ELF-1 (cell line): ENCODE measurements around the gene ARHGAP12.

Experiments
- DNase-seq: peaks from one replicate; pipeline ENCODE4 v3.0.0-alpha.2; 2016; ENCODE audit warnings: low read depth, low spot score

Gene ARHGAP12

DNA sequence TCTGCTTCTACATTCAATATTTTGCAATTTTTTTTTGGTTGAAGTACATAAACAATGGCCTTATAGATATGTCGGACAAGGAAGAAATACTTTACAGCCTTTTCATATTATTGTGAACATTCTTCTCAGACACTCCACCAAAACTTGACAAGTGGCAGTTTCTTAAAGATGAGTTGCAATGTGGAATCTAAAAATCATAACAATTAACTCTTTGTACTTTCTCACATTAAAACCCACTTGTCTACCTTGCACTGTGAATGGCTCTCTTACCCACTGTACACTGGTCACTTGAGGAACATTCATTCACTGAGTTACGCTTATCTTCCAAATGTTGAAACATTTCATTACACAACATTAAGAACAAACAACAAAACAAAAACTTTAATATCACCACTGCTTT, 44.2 kb downstream of the ARHGAP12 start:
- DNase-seq: no peak

DNA sequence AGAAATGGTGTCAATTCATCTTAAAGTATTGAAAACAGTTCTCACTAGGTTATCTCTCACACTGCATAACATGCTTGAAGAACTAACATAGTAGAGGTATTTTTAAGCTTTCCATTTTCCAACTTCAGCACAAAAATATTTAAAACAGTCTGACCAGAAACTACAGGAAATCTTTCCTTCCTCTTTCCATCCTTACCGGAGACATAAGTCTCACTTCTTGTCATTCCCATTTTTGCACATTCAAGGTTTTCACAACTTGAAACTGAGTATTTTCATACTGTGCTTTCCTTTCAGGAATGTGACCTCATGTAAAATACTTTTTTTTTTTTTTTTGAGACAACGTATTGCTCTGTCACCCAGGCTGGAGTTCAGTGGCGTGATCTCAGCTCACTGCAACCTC, 45.2 kb downstream of the ARHGAP12 start:
- DNase-seq: no peak

DNA sequence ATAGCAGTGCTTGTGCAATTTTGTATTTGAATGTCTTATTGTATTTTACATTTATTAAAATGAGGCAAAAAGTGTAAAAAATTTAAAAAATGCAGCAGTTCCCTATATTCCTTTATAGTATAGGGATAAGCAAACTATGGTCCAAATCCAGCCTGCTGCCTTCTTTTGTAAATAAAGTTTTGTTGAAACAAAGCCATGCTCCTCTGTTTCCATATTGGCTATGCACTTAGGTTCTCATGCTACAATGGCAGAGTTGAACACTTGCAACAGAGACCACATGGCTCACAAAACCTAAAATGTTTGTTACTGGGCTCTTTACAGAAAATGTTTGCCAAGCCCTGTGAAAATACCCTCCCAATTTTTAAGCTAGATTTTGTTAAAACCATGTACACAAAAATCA, 50.1 kb downstream of the ARHGAP12 start:
- no peak for DNase-seq

DNA sequence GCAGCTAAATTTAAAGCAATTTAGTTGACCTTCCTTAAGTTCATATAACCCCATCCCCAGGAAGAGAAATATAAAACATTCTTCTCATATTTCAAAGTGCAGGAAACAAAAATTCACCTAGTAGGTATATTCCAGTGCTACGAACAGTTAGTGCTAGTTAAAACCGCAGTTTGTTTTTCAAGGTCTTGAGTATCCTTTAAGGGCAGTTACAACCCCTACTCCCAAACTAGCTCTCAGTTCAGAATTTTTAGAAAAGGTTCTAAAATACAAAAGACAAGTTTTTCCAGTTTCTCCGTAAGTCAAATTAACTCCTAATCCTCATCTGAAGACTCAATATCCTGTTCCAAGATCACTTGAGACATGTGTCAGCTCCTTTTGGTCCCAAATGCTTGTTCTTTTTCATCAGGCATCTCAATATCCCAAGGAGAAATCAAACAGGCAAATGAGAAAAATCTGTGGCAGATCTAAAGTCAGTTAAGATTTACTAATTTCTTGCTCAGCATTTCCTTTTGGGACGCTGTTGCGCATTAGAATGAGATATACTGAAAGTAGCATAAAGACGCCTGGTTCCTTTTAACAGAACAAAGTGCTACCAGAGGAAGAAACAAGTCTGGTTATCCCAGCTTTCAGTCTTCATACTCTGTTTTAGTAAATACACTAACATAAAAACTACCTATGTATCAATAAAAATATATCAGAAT, 51.8 kb downstream of the ARHGAP12 start:
- no peak for DNase-seq

GRCh38 chr10:31875608-31876007, 53.0 kb downstream of the ARHGAP12 start:
- no peak for DNase-seq

- no peak for DNase-seq
Measured at GRCh38 chr10:31873724-31874123, 54.9 kb downstream of the ARHGAP12 start.

DNA sequence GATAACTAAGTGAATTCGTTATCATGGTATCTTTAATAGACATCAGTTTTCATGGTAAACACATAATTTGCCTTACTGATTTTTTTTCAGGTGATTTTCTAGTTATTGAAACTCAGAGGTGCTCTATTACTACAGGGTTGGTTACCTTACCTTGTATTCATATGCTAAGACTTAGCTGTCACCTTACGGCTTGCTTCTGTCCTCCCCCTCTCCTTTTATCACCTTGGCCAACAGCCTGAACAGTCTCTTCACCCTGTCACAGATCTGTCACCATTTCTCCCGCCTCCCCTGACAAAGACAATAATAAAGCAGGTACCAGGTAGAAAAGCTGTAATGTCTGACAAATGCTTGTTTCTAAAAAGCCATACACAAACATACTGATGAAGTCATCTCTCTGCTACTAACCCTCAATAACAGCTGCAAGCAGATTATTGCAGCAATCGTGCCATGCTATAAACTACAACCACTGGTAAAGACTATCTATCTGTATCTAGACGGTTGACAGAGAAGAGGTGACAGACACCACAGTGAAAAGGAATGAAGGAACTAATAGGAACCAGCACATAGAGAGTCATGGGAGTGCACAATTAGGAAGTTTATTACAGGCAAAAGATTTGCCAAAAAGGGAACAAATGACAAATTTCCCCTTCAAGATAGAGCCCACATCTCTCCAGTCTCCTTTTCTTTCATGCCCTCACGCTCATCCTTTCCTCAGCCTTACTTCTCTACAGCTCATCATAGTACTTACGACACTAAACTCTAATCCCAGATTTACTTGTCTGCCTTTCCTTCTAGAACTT, 57.2 kb downstream of the ARHGAP12 start:
- no peak for DNase-seq

DNA sequence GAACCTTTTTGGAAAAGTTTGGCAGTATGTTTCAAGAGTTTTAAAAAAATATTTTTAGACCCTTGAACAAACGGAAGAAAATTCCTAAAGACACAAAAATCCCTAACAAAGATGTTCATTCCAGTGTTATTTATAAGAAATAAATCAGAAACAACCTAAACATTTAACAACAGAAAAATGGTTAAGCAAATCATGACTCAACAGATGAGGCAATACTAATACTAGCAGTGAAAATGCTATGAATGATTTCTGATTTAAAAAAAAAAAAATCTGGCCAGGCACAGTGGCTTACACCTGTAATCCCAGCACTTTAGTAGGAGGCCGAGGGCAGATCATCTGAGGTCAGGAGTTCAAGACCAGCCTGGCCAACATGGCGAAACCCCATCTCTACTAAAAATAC, 61.0 kb downstream of the ARHGAP12 start:
- DNase-seq: no peak

DNA sequence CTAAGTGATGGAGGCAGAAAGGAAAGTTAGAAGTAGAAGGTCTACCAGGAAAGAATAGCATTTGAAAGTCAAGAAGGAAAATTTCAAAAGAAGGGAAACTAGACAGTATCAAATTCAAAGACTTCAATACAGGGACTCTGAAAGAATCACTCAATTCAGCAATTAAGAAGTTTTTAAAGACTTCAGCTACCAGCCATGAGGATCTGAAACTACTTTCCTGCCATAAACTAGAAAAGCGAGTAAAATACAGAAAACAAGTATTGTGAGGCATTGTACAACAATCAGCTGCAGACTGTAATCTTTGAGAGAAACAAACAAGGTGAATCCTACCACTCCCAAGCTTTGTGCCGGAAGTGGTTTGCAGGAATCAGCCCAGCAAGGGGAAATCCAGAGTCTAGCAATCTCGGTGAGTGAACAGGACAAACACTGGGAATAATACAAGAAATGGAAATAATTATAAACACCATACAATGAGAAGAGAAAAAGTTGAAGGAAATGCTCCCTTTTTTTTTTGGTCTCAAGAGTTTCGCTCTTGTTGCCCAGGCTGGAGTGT, 62.4 kb downstream of the ARHGAP12 start:
- no peak for DNase-seq

DNA sequence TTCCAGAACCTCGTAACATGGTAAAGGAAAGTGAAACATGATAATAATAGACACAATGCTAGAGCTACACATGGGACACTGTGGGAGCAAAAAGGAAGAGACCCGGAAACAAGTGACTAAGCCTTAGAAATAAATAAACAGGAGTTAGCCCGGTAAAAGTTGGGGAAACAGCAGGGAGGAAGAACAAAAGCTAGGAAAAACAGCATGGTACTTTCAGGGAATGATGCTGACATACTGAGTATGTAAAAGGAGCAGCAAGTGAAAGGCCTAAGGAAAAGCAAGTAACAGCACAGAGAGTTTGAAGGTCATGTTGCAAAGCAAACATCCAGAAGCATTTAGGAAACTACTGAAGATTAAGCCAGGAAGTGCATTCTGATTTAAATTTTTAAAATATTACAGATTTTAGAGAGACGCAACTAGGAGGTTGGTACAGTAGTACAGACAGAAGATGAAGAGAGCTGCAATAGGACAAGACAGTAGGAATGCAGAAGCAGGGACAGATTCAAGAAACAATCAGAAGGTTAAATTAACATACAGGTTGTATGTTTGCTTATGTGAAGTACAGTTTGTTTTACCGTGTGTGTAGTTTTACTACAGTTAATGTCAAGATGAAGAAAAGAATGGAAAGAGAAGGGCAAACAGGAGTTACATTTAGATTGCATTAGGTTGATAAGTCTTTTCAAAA, 63.7 kb downstream of the ARHGAP12 start:
- DNase-seq: peak; percentile 30

DNA sequence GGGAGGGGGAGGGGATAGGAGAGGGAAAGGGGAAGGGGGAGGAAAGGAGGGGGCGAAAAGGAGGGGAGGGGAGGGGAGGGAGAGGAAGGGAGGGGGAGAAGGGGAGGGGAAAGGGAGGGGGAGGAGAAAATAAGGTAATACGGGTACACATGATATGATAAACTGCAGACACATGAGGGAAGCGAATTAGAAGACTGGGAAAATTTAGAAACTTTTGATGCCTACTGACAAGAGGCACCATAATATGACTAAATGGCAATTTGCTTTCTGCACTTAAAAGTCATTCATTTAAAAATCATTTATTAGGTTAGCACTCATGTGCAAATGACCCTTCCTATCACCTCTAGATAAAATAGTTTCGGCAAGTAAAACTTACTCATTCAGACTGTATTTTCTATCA, 73.6 kb downstream of the ARHGAP12 start:
- DNase-seq: no peak

DNA sequence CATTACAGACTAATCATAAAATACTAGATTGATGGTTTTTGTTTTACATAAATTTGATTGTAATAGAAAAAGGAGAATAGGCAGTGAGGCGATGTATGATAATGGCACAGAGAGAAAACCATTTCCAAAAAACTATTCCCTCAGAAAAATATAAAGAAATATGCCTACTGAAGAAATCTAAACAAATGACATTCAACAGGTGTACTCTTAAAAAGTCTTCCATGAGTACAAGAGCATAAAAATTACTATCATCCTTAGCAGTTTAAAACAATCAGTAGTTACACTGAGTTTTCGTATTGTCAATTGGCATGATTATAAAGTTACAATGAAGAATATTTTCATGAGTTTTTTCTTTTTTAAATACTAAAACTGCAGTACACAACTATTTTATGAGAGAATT, 75.0 kb downstream of the ARHGAP12 start:
- no peak for DNase-seq

GRCh38 chr10:31851216-31851615, 77.4 kb downstream of the ARHGAP12 start:
- no peak for DNase-seq

DNA sequence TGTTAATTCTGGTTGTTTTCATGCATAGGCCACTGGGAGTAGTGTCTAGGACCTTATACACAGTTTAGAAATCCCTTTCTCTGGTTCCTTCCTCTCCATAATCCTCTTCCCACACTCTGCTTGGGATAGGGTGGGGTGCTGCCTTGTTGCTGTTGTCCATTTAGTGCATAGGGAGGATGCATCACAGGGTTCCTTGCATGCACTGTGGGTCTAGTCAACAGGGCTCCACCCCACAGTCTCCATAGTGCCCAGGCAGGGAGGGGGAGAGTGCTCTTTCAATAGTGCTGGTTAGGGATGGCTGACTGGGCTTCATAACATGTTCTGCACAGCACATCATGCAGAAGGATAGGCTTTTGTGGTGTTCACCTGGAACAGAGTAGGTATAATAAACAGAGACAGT, 81.1 kb downstream of the ARHGAP12 start:
- no peak for DNase-seq

DNA sequence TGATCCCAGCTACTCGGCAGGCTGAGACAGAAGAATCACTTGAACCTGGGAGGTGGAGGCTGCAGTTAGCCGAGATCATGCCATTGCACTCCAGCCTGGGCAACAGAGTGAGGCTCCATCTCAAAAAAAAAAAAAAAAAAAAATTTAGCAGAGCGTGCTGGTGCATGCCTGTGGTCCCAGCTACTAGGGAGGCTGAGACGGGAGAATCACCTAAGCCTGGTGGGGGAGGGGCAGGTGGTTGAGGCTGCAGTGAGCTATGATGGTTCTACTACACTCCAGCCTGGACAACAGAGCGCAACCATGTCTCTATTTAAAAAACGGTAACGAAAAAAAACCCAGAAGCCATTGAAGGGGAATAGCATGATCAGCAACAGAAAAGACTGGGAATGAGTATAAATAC, 89.9 kb downstream of the ARHGAP12 start:
- no peak for DNase-seq

DNA sequence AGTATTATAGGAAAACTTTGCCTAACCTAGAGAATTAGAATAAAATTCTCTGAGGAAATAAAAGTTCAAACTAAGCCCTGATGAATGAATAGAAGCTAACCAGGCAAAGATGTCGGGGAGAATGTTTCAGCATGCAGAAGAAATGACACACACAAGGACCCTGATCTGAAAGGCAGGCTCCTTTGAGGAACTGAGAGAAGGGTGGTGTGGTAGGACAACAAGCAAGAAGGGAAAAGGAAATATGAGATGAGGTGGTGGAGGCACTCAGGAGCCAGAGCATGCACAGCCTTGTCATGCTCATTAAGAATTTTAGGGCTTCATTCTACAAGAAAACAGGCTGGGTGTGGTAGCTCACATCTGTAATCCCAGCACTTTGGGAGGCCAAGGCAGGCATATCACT, 90.6 kb downstream of the ARHGAP12 start:
- DNase-seq: no peak

GRCh38 chr10:31836569-31837406, 91.8 kb downstream of the ARHGAP12 start:
- peak; percentile 49 for DNase-seq

- no peak for DNase-seq
Measured at GRCh38 chr10:31833753-31834152, 94.9 kb downstream of the ARHGAP12 start.

GRCh38 chr10:31832261-31832660, 96.4 kb downstream of the ARHGAP12 start:
- DNase-seq: no peak

DNA sequence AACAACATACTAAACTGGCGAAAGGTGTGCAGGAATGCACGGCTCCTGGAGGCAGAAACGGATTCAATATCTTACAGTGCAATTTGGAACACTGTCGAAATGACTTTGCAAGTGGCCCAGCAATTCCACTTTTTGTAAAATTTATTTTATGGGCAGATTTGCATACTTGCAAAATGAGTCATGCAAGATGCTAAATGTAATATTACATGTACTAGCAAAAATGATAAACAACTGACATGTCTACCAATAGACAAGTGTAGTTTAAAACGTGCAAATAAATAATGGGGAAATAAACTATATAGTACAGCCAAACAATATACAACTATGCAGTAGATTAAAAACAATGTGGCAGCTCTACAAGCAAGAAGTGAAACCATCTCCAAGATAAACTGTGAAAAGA, 97.7 kb downstream of the ARHGAP12 start:
- no peak for DNase-seq

- DNase-seq: no peak
Measured at GRCh38 chr10:31829776-31830175, 98.9 kb downstream of the ARHGAP12 start.
